HG02943 (cell line): ENCODE measurements around the gene SNRPD2.
A peak's percentile ranks its signal among the peaks of the same experiment; 100 is the strongest.
"Not testable (repeated sequence)": the region's sequence is repeated elsewhere in the genome, so short reads cannot be mapped to it uniquely, and the experiment has no call there.

ENCODE experiments used
- ATAC-seq: cut with Tn5 transposase; IDR thresholded peaks from one replicate; pipeline ENCODE4 v1.9.1; 2021; ENCODE audit warnings: mild to moderate bottlenecking, low read depth, moderate library complexity; ENCODE audit not compliant: unreplicated experiment

The SNRPD2 gene

GRCh38 chr19:45705710-45706415, 14.1 kb upstream of the SNRPD2 start:
- no peak for ATAC-seq

DNA sequence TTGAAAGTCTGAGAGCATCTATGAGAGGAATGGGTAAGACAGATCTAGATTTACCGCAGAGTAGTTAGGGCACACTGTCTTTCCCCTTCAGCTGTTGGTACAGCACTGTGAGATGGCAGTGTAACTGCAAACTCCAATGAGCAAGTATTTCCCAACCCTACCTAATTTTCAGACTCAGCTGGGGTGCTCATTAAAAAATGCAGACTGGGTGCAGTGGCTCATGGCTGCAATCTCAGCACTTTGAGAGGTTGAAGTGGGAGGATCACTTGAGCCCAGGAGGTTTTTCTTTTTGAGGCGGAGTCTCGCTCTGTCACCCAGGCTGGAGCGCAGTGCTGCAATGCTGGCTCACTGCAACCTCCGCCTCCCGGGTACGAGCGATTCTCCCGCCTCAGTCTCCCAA, 13.4 kb upstream of the SNRPD2 start:
- no peak for ATAC-seq

DNA sequence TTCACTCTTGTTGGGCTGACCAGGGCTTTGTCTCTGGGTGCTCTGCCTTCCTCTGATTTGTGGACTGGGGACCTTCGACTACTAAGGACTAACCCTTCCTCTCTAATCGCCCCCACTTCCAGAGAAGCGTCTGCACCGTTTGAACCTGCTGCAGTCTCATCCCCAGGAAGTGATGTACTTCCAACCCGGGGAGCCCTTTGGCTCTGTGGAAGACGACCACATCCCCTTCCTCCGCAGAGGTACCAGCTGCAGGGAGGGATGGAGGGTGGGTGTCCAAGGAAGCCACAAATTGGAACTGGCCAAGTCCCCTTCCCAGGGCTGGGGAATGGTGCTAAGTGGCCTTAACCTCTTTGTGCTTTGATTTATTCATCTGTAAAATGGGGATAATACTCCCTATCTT, 9.9 kb upstream of the SNRPD2 start:
- ATAC-seq = no peak

GRCh38 chr19:45693106-45693788, 1.5 kb upstream of the SNRPD2 start:
- no peak for ATAC-seq

- ATAC-seq = peak; percentile 81
Measured at GRCh38 chr19:45692187-45693105, 693 bp upstream of the SNRPD2 start, which contains the start of gene QPCTL. Gene QPCTL (plus strand): TSS chr19:45692666. CDS start chr19:45692704, 38 bp downstream.

DNA sequence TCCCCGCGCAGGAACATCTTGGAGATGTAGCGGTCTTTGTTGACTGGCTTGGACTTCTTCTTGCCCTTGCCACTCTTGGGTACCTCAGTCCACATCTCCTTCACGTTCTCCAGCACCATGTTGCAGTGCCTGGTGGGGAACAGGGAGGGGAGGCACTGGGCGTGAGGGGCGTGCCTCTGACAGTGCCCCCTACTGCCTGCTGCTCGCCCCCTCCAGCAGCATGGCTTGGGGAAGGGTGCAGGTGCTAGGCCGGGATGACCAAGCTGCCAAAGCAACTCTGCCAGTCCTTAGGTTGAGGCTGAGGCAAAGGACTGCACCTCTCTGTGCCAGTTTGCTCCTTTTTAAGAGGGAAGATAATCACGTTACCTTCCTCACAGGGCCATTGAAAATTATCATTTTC, 4.2 kb downstream of the SNRPD2 start:
- no peak for ATAC-seq

- ATAC-seq = not testable (repeated sequence)
Measured at GRCh38 chr19:45685045-45685444, 6.7 kb downstream of the SNRPD2 start.

DNA sequence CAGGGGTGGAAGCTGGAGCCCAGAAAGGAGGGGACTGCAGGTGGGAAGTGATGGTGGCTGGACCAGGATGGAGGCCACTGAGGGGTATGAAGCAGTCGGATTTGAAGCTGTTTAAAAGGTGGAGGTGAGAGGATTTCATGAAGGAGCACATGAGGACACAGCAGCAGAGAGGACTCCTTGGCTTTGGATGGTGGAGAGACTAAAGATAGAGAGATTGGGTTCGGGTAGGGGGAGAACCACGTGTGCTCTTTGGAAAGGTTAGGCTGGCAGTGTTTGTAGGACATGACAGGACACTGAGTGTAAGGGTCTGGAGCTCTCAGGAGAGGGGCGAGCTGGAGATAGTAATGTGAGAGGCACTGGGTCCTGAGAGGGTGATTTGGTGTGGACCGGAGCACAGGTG, 8.8 kb downstream of the SNRPD2 start:
- ATAC-seq = no peak

DNA sequence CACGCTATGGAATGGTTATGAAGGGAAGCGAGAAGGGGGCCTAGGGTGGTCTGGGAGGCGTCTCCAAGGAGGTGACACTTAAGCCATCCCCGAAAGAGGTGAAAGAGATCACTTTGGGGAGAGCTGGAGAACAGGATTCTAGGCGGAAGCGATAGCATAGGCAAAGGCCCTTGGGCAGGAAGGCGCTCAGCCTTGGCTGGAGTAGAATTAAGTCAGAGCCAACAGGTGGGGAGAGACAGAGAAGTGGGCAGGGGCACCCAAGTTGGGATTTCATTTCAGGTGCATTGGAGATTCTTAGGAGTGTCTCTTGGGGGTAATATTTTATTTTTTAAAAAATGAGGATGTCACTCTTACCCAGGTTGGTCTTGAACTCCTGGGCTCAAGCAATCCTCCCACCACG, 9.6 kb downstream of the SNRPD2 start:
- ATAC-seq = no peak

- ATAC-seq = no peak
Measured at GRCh38 chr19:45681391-45682015, 10.2 kb downstream of the SNRPD2 start.

DNA sequence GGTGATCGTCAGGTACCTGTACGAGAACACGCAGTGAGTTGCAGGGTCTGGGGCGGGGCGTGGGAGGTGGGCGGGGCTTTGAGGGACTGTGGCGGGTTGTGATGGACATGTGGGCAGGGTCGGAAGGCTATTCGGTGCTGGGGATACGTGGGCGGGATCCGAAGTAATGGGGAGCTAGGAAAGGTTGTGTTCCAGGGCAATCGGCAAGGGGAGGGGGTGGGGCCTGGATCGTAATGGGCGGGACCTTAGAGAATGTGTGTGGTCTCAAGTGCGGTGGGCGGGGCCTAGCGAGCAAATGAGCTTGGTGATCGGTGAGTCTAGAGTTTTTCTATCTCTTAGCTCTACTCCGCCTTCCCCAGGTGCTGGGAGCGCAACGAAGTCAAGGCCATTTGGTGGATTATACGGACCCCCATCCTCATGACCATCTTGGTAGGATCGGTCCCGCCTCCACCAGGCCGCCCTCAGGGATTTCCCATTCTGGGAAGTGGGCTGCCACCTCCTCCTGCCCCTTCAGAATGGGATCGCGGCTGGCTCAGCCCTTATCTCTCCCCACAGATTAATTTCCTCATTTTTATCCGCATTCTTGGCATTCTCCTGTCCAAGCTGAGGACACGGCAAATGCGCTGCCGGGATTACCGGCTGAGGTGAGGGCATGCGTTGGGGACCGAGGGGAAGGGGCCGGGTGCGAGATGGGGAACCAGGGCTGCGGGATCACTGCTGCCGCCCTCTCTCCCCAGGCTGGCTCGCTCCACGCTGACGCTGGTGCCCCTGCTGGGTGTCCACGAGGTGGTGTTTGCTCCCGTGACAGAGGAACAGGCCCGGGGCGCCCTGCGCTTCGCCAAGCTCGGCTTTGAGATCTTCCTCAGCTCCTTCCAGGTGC, 14.2 kb downstream of the SNRPD2 start:
- ATAC-seq = no peak

DNA sequence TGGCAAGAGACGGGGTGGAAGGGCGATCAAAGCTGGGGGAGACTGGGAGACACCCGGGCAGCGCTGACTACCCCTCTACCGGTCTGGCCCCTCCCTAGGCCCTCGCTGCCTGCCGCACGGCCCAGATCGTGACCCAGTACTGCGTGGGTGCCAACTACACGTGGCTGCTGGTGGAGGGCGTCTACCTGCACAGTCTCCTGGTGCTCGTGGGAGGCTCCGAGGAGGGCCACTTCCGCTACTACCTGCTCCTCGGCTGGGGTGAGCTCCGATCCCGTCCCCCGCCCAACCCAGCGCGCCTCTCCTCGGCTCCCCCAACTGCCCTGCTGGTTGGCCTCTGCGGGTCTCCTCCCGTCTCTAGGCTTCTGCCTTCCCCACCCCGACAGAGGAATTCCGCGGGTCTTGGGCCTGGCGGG, 14.9 kb downstream of the SNRPD2 start:
- ATAC-seq = no peak

GRCh38 chr19:45674946-45675345, 16.8 kb downstream of the SNRPD2 start:
- ATAC-seq = no peak

- ATAC-seq = no peak
Measured at GRCh38 chr19:45670670-45671453, 20.9 kb downstream of the SNRPD2 start.

DNA sequence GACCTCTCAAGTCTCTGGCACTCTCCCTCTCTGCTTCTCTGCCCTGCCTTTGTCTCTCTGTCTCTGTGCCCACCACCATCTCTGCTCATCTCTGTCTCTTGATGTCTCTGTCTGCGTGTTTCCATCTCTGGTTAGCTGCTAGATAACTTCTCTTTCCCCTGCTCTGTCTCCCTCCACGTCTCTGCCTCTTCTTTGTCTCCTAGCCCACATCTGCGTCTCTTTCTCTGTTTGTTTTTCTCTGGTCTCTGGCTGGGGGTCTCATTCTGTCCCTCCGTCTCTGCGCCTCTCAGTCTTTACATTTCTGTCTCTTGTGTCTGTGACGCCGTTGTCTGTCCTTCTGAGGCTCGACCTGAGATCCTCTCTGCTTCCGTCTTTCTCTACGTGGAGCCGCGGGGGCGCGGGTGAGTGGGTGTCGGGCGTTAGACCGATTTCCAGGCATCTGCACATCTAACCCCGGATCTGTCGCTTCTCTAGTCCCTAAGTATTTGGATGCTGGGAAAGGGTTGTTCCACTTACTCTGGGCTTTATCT, 23.3 kb downstream of the SNRPD2 start:
- no peak for ATAC-seq

- no peak for ATAC-seq
Measured at GRCh38 chr19:45667620-45668341, 24.0 kb downstream of the SNRPD2 start, which contains the start of gene GIPR. Gene GIPR (plus strand): TSS chr19:45668221. CDS start chr19:45669521, 1,300 bp downstream.

GRCh38 chr19:45664575-45664974, 27.2 kb downstream of the SNRPD2 start:
- no peak for ATAC-seq

GRCh38 chr19:45663800-45664199, 28.0 kb downstream of the SNRPD2 start:
- ATAC-seq = no peak
